NCI-H345 treated with DMSO at 0.1 percent for 48 hours (cell line): ENCODE data around the gene ADSS2.

Experiments
- DNase-seq: peaks from one replicate; lab custom pipeline; 2025; ENCODE audit not compliant: unreplicated experiment; lab: John Stamatoyannopoulos, UW

ADSS2 gene

GRCh38 chr1:244447024-244447423 lies 4.7 kb downstream of the ADSS2 start:
- DNase-seq, result no peak

- no peak for DNase-seq
Observed at GRCh38 chr1:244445320-244446181, 6.2 kb downstream of the ADSS2 start.

GRCh38 chr1:244444854-244445253 lies 6.9 kb downstream of the ADSS2 start:
- no peak for DNase-seq

- no peak for DNase-seq
Observed at GRCh38 chr1:244442850-244443249, 8.9 kb downstream of the ADSS2 start.

- no peak for DNase-seq
Observed at GRCh38 chr1:244439391-244440032, 12.2 kb downstream of the ADSS2 start.

- no peak for DNase-seq
Observed at GRCh38 chr1:244437086-244437468, 14.6 kb downstream of the ADSS2 start.

- no peak for DNase-seq
Observed at GRCh38 chr1:244436336-244437085, 15.2 kb downstream of the ADSS2 start.

GRCh38 chr1:244435562-244436205 lies 16.0 kb downstream of the ADSS2 start:
- DNase-seq, result no peak

GRCh38 chr1:244431166-244431565 lies 20.5 kb downstream of the ADSS2 start:
- no peak for DNase-seq

- no peak for DNase-seq
Observed at GRCh38 chr1:244429818-244430217, 21.9 kb downstream of the ADSS2 start.

GRCh38 chr1:244427647-244428046 lies 24.1 kb downstream of the ADSS2 start:
- no peak for DNase-seq

- no peak for DNase-seq
Observed at GRCh38 chr1:244424649-244425334, 26.9 kb downstream of the ADSS2 start.

GRCh38 chr1:244422174-244422573 lies 29.5 kb downstream of the ADSS2 start:
- no peak for DNase-seq

- DNase-seq, result no peak
Observed at GRCh38 chr1:244419024-244419423, 32.7 kb downstream of the ADSS2 start.

- no peak for DNase-seq
Observed at GRCh38 chr1:244414543-244414942, 37.2 kb downstream of the ADSS2 start.

- DNase-seq, result no peak
Observed at GRCh38 chr1:244413736-244414135, 38.0 kb downstream of the ADSS2 start.

DNA sequence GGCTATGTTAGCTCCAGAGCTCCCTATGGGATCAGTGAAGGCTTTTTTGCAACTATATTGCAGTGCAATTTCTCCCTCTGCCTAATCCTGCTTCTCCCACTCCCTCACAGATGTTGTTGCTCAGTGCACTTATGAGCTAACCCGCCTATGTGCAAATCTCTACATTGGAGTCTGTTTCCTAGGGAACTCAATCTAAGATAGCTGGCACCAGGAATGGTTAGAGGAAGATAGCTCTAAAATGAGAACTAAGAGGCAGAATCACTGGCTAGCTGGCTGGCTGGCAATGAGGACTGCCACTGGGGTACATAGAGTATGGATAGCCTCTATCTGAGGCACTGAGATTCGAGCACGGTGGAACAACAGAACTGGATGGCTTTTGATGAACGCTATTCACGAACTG lies 39.5 kb downstream of the ADSS2 start:
- no peak for DNase-seq

DNA sequence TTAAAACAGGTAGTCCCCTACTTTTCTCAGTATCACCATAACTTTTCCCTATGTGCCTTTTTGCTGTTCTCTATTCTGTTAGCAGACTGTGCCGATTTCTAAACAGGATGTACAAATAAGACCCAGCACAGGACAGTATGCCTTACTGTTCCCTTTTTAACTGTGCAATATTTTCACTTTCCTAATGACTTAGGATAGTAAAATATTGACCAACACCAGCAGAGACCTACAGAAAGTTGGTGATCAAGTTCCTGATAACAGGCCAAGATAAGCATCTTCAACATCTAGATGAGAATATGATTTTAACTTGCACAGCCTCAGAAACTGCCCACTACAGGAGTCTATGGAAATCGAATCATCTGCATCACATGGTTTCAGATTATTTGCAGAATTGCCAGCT lies 42.0 kb downstream of the ADSS2 start:
- no peak for DNase-seq

DNA sequence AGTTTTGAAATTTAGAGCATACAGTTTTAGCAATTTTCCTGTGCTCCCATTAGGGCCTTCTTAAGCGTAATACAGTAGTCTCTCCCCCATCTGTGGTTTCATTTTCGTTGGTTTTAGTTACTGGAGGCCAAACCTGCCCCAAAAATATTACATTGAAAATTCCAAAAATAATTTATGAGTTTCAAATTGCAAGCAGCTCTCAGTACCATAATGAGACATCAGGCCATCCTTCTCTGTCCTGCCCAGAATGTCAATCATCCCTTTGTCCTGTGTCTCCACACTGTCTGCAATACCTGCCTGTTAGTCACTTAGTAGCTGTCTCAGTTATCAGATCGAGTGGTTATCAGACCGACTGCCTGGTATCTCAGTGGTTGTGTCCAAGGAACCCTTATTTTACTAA lies 45.4 kb downstream of the ADSS2 start:
- DNase-seq, result no peak

DNA sequence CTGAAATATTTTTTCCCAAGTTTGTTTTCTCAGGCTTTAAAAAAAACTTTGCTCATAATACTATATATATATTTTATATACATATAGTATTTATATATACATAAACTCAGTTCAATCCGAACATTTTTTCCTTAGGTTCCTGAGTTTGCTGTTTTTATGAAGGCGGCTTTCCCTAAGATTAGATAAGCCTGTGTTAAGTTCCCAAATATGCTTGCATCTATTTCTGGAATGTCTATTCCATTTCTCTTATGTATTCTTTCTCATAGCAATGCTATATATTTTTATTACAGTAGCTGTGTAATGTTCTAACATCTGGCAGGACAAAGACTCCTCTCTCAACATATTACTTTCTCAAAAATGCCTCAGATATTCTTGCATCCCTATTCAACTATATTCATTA lies 45.9 kb downstream of the ADSS2 start:
- DNase-seq, result no peak

GRCh38 chr1:244403431-244403830 lies 48.3 kb downstream of the ADSS2 start:
- no peak for DNase-seq
